ENCODE data around the gene EXOC4.

Gene EXOC4

GRCh38 chr7:133564484-133564883 is 311.6 kb downstream of the EXOC4 start:
- Histone ChIP-seq H3K9me2 (replicated peaks; ENCODE audit: low read depth, low read length) (no peaks in the 10 kb centered on the region), H3K27me3 (ENCODE audit: insufficient read depth, low read length, poor library complexity, severe bottlenecking) (no peaks in the 10 kb centered on the region), H3K4me2 (ENCODE audit: low read depth, low read length, poor library complexity, severe bottlenecking) (no peak overlapping the region), H4K20me1 (ENCODE audit: insufficient read depth, low read length, poor library complexity, severe bottlenecking) (no peaks in the 10 kb centered on the region), H3K36me3 (ENCODE audit: insufficient read depth, low read length) (no peaks in the 10 kb centered on the region), H3K9me3 (ENCODE audit: insufficient read depth, low read depth, low read length) (peaks cover 5% of the 10 kb centered on the region; the same call in 1 of the 2 replicates), H2AFZ (ENCODE audit: low read length) (no peak overlapping the region), H3K79me2 (ENCODE audit: insufficient read depth, low read length) (no peaks in the 10 kb centered on the region), H3F3A (ENCODE audit: low read depth) (no peaks in the 10 kb centered on the region), H3K4me1 (ENCODE audit: insufficient read depth, low read length, poor library complexity, severe bottlenecking) (peaks cover 26% of the 10 kb centered on the region), H3K4me3 (ENCODE audit: low read length, poor library complexity, severe bottlenecking) (no peak overlapping the region), H3K9ac (ENCODE audit: low read depth, low read length, poor library complexity, severe bottlenecking) (peak overlapping the region; percentile 10)
- TF ChIP-seq CTCF (conservative IDR thresholded peaks at IDR 0.05; ENCODE audit: low read length): peak; percentile 65
- TF ChIP-seq EZH2phosphoT487 (IDR thresholded peaks at IDR 0.05; ENCODE audit: borderline replicate concordance): no peak

- no peaks in the 10 kb centered on the region for H3K36me3 ChIP-seq (ENCODE audit: insufficient read depth, low read length)
- no peaks in the 10 kb centered on the region for H4K20me1 ChIP-seq (ENCODE audit: insufficient read depth, low read length, poor library complexity, severe bottlenecking)
- no peaks in the 10 kb centered on the region for H3K27me3 ChIP-seq (ENCODE audit: insufficient read depth, low read length, poor library complexity, severe bottlenecking)
- peaks cover 5% of the 10 kb centered on the region; the same call in 1 of the 2 replicates for H3K9me3 ChIP-seq (ENCODE audit: insufficient read depth, low read depth, low read length)
- no peak overlapping the region for H2AFZ ChIP-seq (ENCODE audit: low read length)
- H3K4me2 ChIP-seq (ENCODE audit: low read depth, low read length, poor library complexity, severe bottlenecking): no peak overlapping the region
- no peaks in the 10 kb centered on the region for H3K79me2 ChIP-seq (ENCODE audit: insufficient read depth, low read length)
- no peaks in the 10 kb centered on the region for H3F3A ChIP-seq (ENCODE audit: low read depth)
- H3K4me3 ChIP-seq (ENCODE audit: low read length, poor library complexity, severe bottlenecking): no peak overlapping the region
- H3K9ac ChIP-seq (ENCODE audit: low read depth, low read length, poor library complexity, severe bottlenecking): no peak overlapping the region
- H3K9me2 ChIP-seq (replicated peaks; ENCODE audit: low read depth, low read length): no peaks in the 10 kb centered on the region
- H3K4me1 ChIP-seq (ENCODE audit: insufficient read depth, low read length, poor library complexity, severe bottlenecking): peaks cover 21% of the 10 kb centered on the region
- no peak for TF ChIP-seq CTCF (conservative IDR thresholded peaks at IDR 0.05; ENCODE audit: low read length)
- TF ChIP-seq EZH2phosphoT487 (IDR thresholded peaks at IDR 0.05; ENCODE audit: borderline replicate concordance): no peak
Observed at GRCh38 chr7:133568544-133568943, 315.7 kb downstream of the EXOC4 start.

- Histone ChIP-seq H3K4me3 (ENCODE audit: low read length, poor library complexity, severe bottlenecking) (no peak overlapping the region), H3K9me3 (ENCODE audit: insufficient read depth, low read depth, low read length) (peaks cover 5% of the 10 kb centered on the region; the same call in 1 of the 2 replicates), H3K27me3 (ENCODE audit: insufficient read depth, low read length, poor library complexity, severe bottlenecking) (no peaks in the 10 kb centered on the region), H3K4me1 (ENCODE audit: insufficient read depth, low read length, poor library complexity, severe bottlenecking) (peaks cover 18% of the 10 kb centered on the region), H3K79me2 (ENCODE audit: insufficient read depth, low read length) (no peaks in the 10 kb centered on the region), H2AFZ (ENCODE audit: low read length) (no peak overlapping the region), H3K9ac (ENCODE audit: low read depth, low read length, poor library complexity, severe bottlenecking) (no peak overlapping the region), H3K9me2 (replicated peaks; ENCODE audit: low read depth, low read length) (no peaks in the 10 kb centered on the region), H3K36me3 (ENCODE audit: insufficient read depth, low read length) (no peaks in the 10 kb centered on the region), H4K20me1 (ENCODE audit: insufficient read depth, low read length, poor library complexity, severe bottlenecking) (no peaks in the 10 kb centered on the region), H3K4me2 (ENCODE audit: low read depth, low read length, poor library complexity, severe bottlenecking) (no peak overlapping the region), H3F3A (ENCODE audit: low read depth) (no peaks in the 10 kb centered on the region)
- no peak for TF ChIP-seq CTCF (conservative IDR thresholded peaks at IDR 0.05; ENCODE audit: low read length)
- TF ChIP-seq EZH2phosphoT487 (IDR thresholded peaks at IDR 0.05; ENCODE audit: borderline replicate concordance): no peak
Observed at GRCh38 chr7:133570321-133570720, 317.4 kb downstream of the EXOC4 start.
